HG03378 (cell line): Measurements from ENCODE around the gene HERPUD1.
"Not testable (repeated sequence)": the region's sequence is repeated elsewhere in the genome, so short reads cannot be mapped to it uniquely, and the experiment has no call there.

ENCODE experiments used
- ATAC-seq: cut with Tn5 transposase; IDR thresholded peaks from one replicate; pipeline ENCODE4 v1.9.1; 2021; ENCODE audit warnings: mild to moderate bottlenecking, moderate library complexity; ENCODE audit not compliant: unreplicated experiment

HERPUD1 gene, protein sequence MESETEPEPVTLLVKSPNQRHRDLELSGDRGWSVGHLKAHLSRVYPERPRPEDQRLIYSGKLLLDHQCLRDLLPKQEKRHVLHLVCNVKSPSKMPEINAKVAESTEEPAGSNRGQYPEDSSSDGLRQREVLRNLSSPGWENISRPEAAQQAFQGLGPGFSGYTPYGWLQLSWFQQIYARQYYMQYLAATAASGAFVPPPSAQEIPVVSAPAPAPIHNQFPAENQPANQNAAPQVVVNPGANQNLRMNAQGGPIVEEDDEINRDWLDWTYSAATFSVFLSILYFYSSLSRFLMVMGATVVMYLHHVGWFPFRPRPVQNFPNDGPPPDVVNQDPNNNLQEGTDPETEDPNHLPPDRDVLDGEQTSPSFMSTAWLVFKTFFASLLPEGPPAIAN

DNA sequence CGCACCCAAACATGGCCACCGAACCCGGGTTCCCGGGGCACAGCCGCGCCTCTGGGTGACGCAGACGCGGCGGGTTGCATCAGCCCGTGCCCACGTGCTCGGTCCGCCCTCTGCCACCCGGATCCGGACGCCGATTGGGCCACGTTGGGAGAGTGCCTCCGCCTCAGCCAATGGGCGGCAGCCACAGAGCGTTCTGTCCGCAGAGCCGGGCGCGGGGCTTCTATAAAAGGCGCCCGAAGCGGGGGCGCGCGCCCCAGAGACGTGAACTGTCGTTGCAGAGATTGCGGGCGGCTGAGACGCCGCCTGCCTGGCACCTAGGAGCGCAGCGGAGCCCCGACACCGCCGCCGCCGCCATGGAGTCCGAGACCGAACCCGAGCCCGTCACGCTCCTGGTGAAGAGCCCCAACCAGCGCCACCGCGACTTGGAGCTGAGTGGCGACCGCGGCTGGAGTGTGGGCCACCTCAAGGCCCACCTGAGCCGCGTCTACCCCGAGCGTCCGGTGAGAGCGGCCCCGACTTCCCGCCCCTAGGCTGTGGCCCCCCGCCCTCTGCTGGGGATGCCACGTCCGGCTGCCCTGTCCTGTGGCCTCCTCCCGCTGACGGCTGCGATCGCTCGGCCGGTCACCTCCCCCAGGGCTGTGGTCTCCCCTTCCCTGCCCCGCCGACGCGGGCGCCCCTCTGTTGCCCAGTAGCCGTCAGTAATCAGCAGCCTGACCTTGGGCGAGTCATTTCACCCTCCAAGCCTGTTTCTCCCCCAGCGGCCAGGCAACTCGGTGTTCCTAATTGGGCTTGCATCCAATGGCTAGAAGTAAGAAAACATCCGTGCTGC lies at the start of gene HERPUD1:
TSS of gene HERPUD1 (plus strand) at position 251 of the 829 bp plus-strand sequence. CDS start at position 354, 103 bp downstream.
- peak; percentile 72 for ATAC-seq

DNA sequence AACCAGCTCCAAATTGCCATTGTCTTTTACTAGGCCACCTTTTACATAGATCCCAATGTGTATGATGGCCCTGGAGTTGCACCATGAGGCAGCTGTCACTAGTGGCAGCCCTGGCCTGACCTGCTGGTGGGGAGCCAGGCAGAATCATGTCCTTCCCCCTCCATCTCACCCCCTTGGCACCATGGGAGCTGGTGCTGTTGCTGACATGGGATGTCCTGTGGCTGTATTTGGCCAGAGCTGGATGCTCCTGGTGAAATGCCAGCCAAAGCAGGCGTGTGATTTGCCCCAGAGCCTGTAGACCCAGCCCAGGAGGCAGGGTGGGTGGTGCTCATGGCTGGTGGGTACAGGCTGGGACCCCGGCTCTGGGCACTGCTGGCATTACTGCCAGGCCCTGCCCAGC lies 48.4 kb upstream of the HERPUD1 start:
- ATAC-seq = no peak

- ATAC-seq = no peak
Measured at GRCh38 chr16:56884026-56884582, 47.8 kb upstream of the HERPUD1 start.

GRCh38 chr16:56884929-56885328 lies 47.0 kb upstream of the HERPUD1 start:
- not testable (repeated sequence) for ATAC-seq

DNA sequence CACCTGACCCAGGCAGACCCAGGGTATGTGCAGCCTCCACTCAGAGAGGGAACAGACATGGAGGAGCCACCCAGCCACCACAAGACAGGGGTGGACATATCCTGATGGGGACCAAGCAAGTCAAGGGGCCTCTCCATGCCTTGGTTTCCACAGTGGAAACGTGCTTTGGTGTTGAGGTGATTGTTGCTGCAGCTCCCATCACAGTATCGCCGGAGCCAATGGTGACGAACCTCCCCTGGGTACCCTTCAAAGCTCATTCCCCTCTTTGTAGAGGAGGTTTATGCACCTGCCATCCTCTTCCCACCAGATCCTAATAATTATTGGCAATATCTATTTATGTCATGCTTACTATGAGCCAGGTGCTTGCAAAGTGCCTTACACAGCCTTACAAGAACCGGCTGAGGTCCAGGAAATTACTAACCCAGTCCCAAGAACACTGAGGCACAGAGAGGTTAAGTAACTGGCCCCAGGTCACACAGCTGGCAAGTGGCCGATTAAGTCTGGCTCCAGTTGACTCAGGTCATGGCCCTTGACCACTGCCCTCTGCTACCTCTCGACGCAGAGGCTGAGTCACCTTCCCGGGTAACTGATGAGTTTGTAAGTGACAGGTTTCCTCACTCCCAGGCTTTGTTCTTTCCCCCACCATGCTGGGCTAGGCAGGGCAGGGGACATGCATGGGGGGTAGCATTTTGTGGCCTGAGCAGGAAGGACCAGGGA lies 46.3 kb upstream of the HERPUD1 start:
- no peak for ATAC-seq

- no peak for ATAC-seq
Measured at GRCh38 chr16:56886296-56886695, 45.6 kb upstream of the HERPUD1 start.

- no peak for ATAC-seq
Measured at GRCh38 chr16:56886826-56887225, 45.1 kb upstream of the HERPUD1 start.

DNA sequence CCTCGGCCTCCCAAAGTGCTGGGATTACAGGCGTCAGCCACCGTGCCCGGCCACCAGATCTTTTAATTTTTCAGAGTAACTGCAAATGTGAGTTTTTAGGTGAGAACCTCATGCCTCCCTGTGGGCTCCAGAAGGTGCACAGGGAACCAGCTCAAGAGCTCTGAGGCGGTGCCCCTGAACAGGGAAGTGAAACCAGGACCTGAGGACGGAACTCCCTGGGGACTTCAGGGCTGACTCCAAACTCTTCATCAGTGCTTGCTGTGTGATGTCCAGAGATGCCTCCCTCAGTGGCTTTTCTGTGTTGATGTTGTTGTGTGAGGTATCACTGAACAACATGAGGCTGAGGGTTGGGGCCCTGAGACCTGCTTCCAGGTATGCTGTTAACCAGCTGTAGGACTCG lies 43.1 kb upstream of the HERPUD1 start:
- peak; percentile 72 for ATAC-seq

- no peak for ATAC-seq
Measured at GRCh38 chr16:56889206-56889605, 42.7 kb upstream of the HERPUD1 start.

GRCh38 chr16:56891685-56892084 lies 40.3 kb upstream of the HERPUD1 start:
- ATAC-seq = no peak

- no peak for ATAC-seq
Measured at GRCh38 chr16:56892705-56893104, 39.2 kb upstream of the HERPUD1 start.

GRCh38 chr16:56894331-56894917 lies 37.5 kb upstream of the HERPUD1 start:
- ATAC-seq = no peak

- ATAC-seq = no peak
Measured at GRCh38 chr16:56895813-56896212, 36.1 kb upstream of the HERPUD1 start.

DNA sequence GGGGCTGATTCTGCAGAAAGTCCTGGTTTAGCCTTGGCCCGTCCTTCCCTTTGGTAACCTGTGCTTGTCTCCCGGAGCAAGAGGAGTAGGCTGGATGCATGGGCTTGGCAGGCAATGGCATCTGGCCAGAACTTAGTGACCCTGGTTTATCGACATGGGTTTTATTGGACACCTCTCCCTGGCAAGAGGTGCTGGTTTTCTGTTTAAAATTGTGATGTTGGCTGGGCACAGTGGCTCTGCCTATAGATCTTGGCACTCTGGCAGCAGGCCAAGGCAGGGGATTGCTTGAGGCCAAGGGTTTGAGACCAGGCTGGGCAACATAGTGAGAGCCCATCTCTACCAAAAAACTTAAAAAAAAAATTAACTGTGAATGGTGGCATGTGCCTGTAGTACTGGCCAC lies 35.7 kb upstream of the HERPUD1 start:
- ATAC-seq = no peak

GRCh38 chr16:56897026-56897799 lies 34.7 kb upstream of the HERPUD1 start:
- ATAC-seq = no peak

- ATAC-seq = peak; percentile 82
Measured at GRCh38 chr16:56898847-56899246, 33.1 kb upstream of the HERPUD1 start.

DNA sequence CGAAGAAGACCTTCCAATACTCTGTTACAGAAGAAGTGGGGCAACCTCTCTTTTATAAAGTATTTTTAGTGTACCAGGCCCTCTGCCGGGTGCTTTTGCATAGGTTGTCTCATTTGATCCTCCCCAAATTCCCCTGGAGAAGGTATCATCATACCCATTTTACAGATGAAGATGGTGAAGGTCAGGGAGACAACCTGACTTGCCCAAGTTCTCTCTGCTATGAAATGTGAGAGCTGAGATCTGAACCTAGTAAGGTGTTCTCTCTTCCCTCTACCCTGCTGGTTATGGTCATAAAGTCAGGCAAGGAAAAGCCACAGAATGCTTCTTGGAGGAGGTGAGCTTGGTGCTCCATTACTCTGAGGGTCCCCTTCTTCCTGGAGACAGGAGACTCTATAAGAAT lies 28.1 kb upstream of the HERPUD1 start:
- no peak for ATAC-seq

- no peak for ATAC-seq
Measured at GRCh38 chr16:56907401-56907800, 24.5 kb upstream of the HERPUD1 start.

DNA sequence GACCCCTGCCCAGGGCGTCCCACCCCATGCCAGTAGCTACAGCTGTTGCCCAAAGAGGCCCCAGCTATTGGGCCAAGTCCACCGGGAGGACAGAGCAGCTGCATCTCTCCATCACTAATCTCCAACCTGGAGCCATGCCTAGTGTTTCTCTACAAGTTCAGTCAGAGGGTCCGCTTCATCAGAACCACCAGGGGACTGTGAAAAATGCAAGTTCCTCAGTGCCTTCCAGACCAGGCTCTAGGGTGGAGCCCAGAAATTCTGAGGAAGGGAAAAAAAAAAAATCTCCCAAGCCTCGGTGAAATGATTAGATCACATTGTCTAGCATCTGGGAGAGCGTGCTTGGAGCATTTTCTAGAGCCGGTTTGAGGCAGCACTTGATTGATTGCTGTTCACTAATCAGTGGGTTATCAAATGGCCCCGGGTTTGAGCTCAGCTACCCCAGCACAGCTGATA lies 22.4 kb upstream of the HERPUD1 start:
- ATAC-seq = no peak

- no peak for ATAC-seq
Measured at GRCh38 chr16:56910112-56910511, 21.8 kb upstream of the HERPUD1 start.
